SHP77 (cell line): ENCODE results near the gene GTF3C5.
"Not testable (repeated sequence)": the region's sequence is repeated elsewhere in the genome, so short reads cannot be mapped to it uniquely, and the experiment has no call there.

Experiments used
- DNase-seq, 2 experiments: peaks; one replicate each; lab custom pipeline; 2025; lab: John Stamatoyannopoulos, UW

GTF3C5 gene

GRCh38 chr9:133054966-133055365 lies 24.2 kb downstream of the GTF3C5 start:
- no peak for DNase-seq

GRCh38 chr9:133055788-133056420 lies 25.1 kb downstream of the GTF3C5 start:
- no peak for DNase-seq

- no peak for DNase-seq
Observed at GRCh38 chr9:133056533-133056932, 25.7 kb downstream of the GTF3C5 start.

- DNase-seq: no peak
Observed at GRCh38 chr9:133057006-133057405, 26.2 kb downstream of the GTF3C5 start.

- no peak for DNase-seq
Observed at GRCh38 chr9:133057553-133057952, 26.8 kb downstream of the GTF3C5 start.

- DNase-seq: no peak
Observed at GRCh38 chr9:133058071-133058470, 27.3 kb downstream of the GTF3C5 start.

GRCh38 chr9:133058550-133059320 lies 27.9 kb downstream of the GTF3C5 start:
- no peak for DNase-seq

- DNase-seq: no peak
Observed at GRCh38 chr9:133059623-133060022, 28.8 kb downstream of the GTF3C5 start.

- DNase-seq: no peak
Observed at GRCh38 chr9:133060417-133060841, 29.6 kb downstream of the GTF3C5 start.

GRCh38 chr9:133061019-133061763 lies 30.4 kb downstream of the GTF3C5 start:
- DNase-seq: not testable (repeated sequence)

- not testable (repeated sequence) for DNase-seq
Observed at GRCh38 chr9:133061764-133062145, 31.0 kb downstream of the GTF3C5 start, which contains the start of gene CEL. Gene CEL (plus strand): TSS chr9:133061981. CDS start chr9:133062003, 22 bp downstream.

GRCh38 chr9:133062569-133062968 lies 31.8 kb downstream of the GTF3C5 start:
- not testable (repeated sequence) for DNase-seq

GRCh38 chr9:133063159-133063499 lies 32.3 kb downstream of the GTF3C5 start:
- no peak for DNase-seq

GRCh38 chr9:133063500-133064231 lies 32.9 kb downstream of the GTF3C5 start:
- DNase-seq: no peak

GRCh38 chr9:133064241-133065069 lies 33.7 kb downstream of the GTF3C5 start:
- no peak for DNase-seq

GRCh38 chr9:133065070-133065388 lies 34.2 kb downstream of the GTF3C5 start:
- DNase-seq: no peak

- DNase-seq: no peak
Observed at GRCh38 chr9:133066181-133066983, 35.6 kb downstream of the GTF3C5 start.

GRCh38 chr9:133067006-133067405 lies 36.2 kb downstream of the GTF3C5 start:
- no peak for DNase-seq

GRCh38 chr9:133067813-133068212 lies 37.0 kb downstream of the GTF3C5 start:
- no peak for DNase-seq

- DNase-seq: not testable (repeated sequence)
Observed at GRCh38 chr9:133068431-133068830, 37.6 kb downstream of the GTF3C5 start.
